HEK293T (cell line): ENCODE results near the gene MYO18B.

ENCODE experiments used
- ARNT ChIP-seq: fragments of 450-650 bp; IDR thresholded peaks from 2 replicates; pipeline ENCODE4 v1.6.1; 2017; ENCODE audit warnings: mild to moderate bottlenecking
- BHLHE40 ChIP-seq: fragments of 450-650 bp; IDR thresholded peaks from 2 replicates; pipeline ENCODE4 v1.6.1; 2016; ENCODE audit warnings: mild to moderate bottlenecking, moderate library complexity, borderline replicate concordance
- ELF4 ChIP-seq: fragments of 450-650 bp; IDR thresholded peaks from 2 replicates; pipeline ENCODE4 v1.6.1; 2017; ENCODE audit warnings: antibody characterized with exemption
- FOXA1 ChIP-seq: fragments of 450-650 bp; IDR thresholded peaks from 2 replicates; pipeline ENCODE4 v1.6.1; 2016; ENCODE audit warnings: mild to moderate bottlenecking
- FOXK2 ChIP-seq: fragments of 450-650 bp; IDR thresholded peaks from 2 replicates; pipeline ENCODE4 v1.6.1; 2016; ENCODE audit warnings: mild to moderate bottlenecking
- FOXM1 ChIP-seq: fragments of 450-650 bp; IDR thresholded peaks from 2 replicates; pipeline ENCODE4 v1.6.1; 2017; ENCODE audit warnings: mild to moderate bottlenecking, borderline replicate concordance
- HDGF ChIP-seq: fragments of 450-650 bp; IDR thresholded peaks from 2 replicates; pipeline ENCODE4 v1.6.1; 2017; ENCODE audit warnings: antibody characterized with exemption, borderline replicate concordance
- SP1 ChIP-seq: fragments of 450-650 bp; IDR thresholded peaks from 2 replicates; pipeline ENCODE4 v1.6.1; 2017
- SUZ12 ChIP-seq: fragments of 450-650 bp; IDR thresholded peaks from 2 replicates; pipeline ENCODE4 v1.6.1; 2016; ENCODE audit warnings: mild to moderate bottlenecking
- ZNF384 ChIP-seq: fragments of 450-650 bp; IDR thresholded peaks from 2 replicates; pipeline ENCODE4 v1.6.1; 2016

DNA sequence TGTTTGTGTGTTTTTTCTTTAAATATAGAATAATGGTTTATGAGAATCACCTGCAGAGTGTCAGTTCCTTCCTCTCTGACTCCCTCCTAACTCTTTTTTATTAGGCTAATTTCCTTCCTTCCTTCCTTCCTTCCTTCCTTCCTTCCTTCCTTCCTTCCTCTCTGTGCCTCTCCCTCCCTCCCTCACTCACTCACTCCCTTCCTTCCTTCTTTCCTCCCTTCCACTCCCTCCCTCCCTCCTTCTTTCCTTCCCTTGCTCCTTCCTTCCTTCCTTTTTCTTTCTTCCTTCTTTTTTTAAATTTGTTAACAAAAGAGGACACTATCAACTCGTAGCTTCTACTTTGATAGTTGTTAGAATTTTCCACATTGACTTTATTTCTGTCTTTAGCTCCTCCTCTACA is 274.9 kb downstream of the MYO18B start:
- TF ChIP-seq FOXA1 (no peak), ARNT (no peak), FOXM1 (no peak), SP1 (no peak), ELF4 (no peak), BHLHE40 (no peak), ZNF384 (no peak), FOXK2 (no peak), SUZ12 (no peak), HDGF (no peak)
